ENCODE results near the gene TLR7. TPM values are rescaled to one million over a fixed set of nuclear protein-coding genes. Genes with fewer than 3 reads are reported as not detected.
A peak's percentile ranks its signal among the peaks of the same experiment; 100 is the strongest.

TLR7 gene
- total RNA-seq, 1 experiment from 2014 or later, result 0.11 TPM

DNA sequence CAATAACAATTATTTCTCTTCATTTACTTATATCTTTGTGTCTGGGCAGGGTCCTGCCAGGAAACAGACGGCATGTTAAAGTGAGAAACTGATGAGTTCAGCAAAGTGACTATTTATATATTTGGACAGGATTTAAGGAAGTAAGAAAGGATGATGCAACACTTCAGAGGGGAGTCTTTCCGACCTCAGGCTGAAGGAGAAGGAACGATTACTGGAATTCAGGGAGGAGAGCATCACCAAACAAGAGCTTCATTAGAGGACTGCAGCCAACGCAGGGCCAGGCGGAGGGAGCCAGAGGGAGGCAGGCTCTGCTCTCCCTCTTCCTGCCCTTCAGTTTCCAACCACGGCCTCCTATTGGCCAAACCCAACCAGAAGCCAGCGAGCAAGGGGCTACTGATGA, 1.5 kb upstream of the TLR7 start:
- Histone ChIP-seq H3K27ac (ENCODE audit: low read depth, low read length, poor library complexity, severe bottlenecking) (no peak overlapping the region), H3K27me3 (replicated peaks; ENCODE audit: insufficient read depth, low read depth, low read length, poor library complexity) (no peaks in the 10 kb centered on the region), H3K36me3 (ENCODE audit: insufficient read depth, low read length, poor library complexity, severe bottlenecking) (no peaks in the 10 kb centered on the region), H3K4me1 (ENCODE audit: insufficient read depth, low read length, poor library complexity, severe bottlenecking) (no peaks in the 10 kb centered on the region), H3K9me3 (ENCODE audit: low read depth, low read length, poor library complexity, severe bottlenecking) (peaks cover 5% of the 10 kb centered on the region), H3K4me3 (ENCODE audit: low read depth, low read length, poor library complexity, severe bottlenecking) (no peak overlapping the region)
- intact Hi-C loops (cut with micrococcal nuclease; ENCODE audit: unreplicated experiment), result no loop called here
- POLR2A ChIA-PET (ENCODE audit: low non-redundant PET), result no interaction called here
- no peak for DNase-seq (ENCODE audit: low spot score)
- CTCF ChIA-PET, result no interaction called here
- no TSS peak for BruUV-seq (replicated peaks)
- TF ChIP-seq CTCF (conservative IDR thresholded peaks at IDR 0.05; ENCODE audit: low read depth, low read length) (no peak), EZH2 (IDR thresholded peaks at IDR 0.05; ENCODE audit: borderline replicate concordance, low read depth, low read length, poor library complexity, severe bottlenecking) (no peak)

DNA sequence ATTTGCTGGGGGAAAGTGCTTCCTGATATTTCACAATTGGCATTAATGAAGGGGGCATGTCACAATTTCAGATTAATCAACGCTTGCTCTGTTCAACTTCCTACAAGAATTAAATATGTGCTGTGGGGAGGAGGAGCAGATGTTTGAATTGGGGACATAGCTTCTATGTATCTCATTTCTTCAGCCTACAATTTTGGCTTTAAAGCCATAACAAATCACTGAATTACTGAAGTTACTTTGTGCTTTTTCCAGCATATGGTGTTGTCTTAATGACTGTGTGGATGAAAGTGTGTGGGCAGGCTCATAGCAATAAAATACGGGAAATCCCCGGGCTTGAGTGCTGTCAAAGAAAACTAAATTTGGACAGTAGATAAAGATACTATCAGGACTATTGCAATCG, 813 bp downstream of the TLR7 start:
- peak; percentile 6 for DNase-seq (ENCODE audit: low spot score)
- Histone ChIP-seq H3K27me3 (replicated peaks; ENCODE audit: insufficient read depth, low read depth, low read length, poor library complexity) (no peaks in the 10 kb centered on the region), H3K9me3 (ENCODE audit: low read depth, low read length, poor library complexity, severe bottlenecking) (peaks cover 5% of the 10 kb centered on the region), H3K36me3 (ENCODE audit: insufficient read depth, low read length, poor library complexity, severe bottlenecking) (no peaks in the 10 kb centered on the region), H3K4me1 (ENCODE audit: insufficient read depth, low read length, poor library complexity, severe bottlenecking) (no peaks in the 10 kb centered on the region), H3K27ac (ENCODE audit: low read depth, low read length, poor library complexity, severe bottlenecking) (no peak overlapping the region), H3K4me3 (ENCODE audit: low read depth, low read length, poor library complexity, severe bottlenecking) (no peak overlapping the region)
- TF ChIP-seq EZH2 (IDR thresholded peaks at IDR 0.05; ENCODE audit: borderline replicate concordance, low read depth, low read length, poor library complexity, severe bottlenecking) (no peak), CTCF (conservative IDR thresholded peaks at IDR 0.05; ENCODE audit: low read depth, low read length) (no peak)
- intact Hi-C loops (cut with micrococcal nuclease; ENCODE audit: unreplicated experiment), result no loop called here
- POLR2A ChIA-PET (ENCODE audit: low non-redundant PET), result no interaction called here
- CTCF ChIA-PET, result no interaction called here
- no TSS peak for BruUV-seq (replicated peaks)

DNA sequence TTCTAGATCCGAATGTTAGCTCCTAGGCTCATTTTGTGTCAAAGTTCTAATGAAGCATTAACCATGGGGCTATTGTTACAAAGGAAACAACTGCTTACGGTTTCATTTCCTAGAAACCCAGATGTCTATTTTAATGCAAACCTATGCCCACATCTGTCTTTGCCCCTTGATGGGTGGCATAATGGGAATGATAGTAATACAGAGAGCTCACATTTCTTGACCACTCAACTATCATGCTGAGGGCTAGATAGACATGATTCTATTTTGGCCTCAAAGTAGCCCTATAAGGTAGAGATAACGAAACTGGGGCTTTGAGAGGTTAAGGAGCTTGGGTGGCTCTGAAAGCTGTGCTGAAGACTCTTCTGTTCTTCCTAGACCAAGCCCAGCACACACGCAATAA, 1.9 kb downstream of the TLR7 start:
- Histone ChIP-seq H3K27me3 (replicated peaks; ENCODE audit: insufficient read depth, low read depth, low read length, poor library complexity) (no peaks in the 10 kb centered on the region), H3K4me1 (ENCODE audit: insufficient read depth, low read length, poor library complexity, severe bottlenecking) (no peaks in the 10 kb centered on the region), H3K27ac (ENCODE audit: low read depth, low read length, poor library complexity, severe bottlenecking) (no peak overlapping the region), H3K36me3 (ENCODE audit: insufficient read depth, low read length, poor library complexity, severe bottlenecking) (no peaks in the 10 kb centered on the region), H3K4me3 (ENCODE audit: low read depth, low read length, poor library complexity, severe bottlenecking) (no peak overlapping the region), H3K9me3 (ENCODE audit: low read depth, low read length, poor library complexity, severe bottlenecking) (peaks cover 5% of the 10 kb centered on the region)
- BruUV-seq (replicated peaks), result no TSS peak
- ChIA-PET POLR2A (ENCODE audit: low non-redundant PET) (no interaction called here), CTCF (no interaction called here)
- TF ChIP-seq EZH2 (IDR thresholded peaks at IDR 0.05; ENCODE audit: borderline replicate concordance, low read depth, low read length, poor library complexity, severe bottlenecking), result no peak
- TF ChIP-seq CTCF (conservative IDR thresholded peaks at IDR 0.05; ENCODE audit: low read depth, low read length), result no peak
- intact Hi-C loops (cut with micrococcal nuclease; ENCODE audit: unreplicated experiment), result no loop called here
- no peak for DNase-seq (ENCODE audit: low spot score)
